HuH-7 (cell line): ENCODE measurements around the gene TRIM49C.
"Not testable (repeated sequence)": the region's sequence is repeated elsewhere in the genome, so short reads cannot be mapped to it uniquely, and the experiment has no call there.

Experiments
- DNase-seq: peaks from one replicate; pipeline ENCODE4 v3.0.0; 2011; ENCODE audit warnings: low spot score

Gene TRIM49C, protein sequence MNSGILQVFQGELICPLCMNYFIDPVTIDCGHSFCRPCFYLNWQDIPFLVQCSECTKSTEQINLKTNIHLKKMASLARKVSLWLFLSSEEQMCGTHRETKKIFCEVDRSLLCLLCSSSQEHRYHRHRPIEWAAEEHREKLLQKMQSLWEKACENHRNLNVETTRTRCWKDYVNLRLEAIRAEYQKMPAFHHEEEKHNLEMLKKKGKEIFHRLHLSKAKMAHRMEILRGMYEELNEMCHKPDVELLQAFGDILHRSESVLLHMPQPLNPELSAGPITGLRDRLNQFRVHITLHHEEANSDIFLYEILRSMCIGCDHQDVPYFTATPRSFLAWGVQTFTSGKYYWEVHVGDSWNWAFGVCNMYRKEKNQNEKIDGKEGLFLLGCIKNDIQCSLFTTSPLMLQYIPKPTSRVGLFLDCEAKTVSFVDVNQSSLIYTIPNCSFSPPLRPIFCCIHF

GRCh38 chr11:90030806-90031205 lies at the start of gene TRIM49C:
Gene TRIM49C, plus strand, starts transcription at chr11:90031106. Its CDS starts 4,106 bp downstream, at chr11:90035212.
- not testable (repeated sequence) for DNase-seq

DNA sequence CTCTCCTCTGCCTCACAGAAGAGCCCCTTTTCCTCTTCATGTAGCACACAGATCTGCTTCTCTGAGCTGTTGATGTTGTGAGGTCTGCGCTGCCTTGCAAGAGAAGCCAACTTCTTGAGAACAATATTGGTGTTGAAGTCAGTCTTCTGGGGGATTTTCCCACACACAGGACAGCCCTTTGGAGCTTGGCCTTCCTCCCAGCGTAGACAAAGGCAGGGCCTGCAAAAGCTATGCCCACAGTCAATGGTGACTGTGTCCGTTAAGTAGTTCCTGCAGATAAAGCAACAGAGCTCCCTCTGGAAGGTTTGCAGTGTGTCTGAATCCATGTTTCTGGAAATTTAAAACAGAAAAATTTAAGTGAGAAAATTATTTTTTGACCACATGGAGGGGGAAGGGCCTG lies 6.7 kb upstream of the TRIM49C start:
- DNase-seq = not testable (repeated sequence)

- DNase-seq = not testable (repeated sequence)
These were observed 20.8 kb downstream of the TRIM49C start for GRCh38 chr11:90051591-90052209.

DNA sequence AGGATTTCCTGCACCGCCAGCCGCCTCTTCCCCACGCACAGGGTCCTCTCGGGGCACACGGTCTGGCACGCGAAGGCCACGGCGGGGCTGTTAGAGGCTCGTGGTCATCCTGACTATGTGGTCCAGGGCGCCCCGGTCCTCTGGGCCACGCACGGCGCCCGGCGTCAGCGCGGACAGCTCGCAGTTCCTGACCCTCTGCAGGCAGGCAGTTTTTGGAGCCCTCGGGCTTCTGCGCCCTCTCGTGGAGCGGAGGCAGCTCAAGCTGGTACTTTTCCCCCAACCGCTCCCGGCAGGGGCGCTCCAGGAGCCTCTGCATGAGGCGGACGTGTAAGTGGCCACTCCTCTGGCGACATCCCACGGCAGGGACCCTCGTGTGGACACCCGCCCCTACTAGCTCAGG lies 21.4 kb downstream of the TRIM49C start:
- DNase-seq = not testable (repeated sequence)

DNA sequence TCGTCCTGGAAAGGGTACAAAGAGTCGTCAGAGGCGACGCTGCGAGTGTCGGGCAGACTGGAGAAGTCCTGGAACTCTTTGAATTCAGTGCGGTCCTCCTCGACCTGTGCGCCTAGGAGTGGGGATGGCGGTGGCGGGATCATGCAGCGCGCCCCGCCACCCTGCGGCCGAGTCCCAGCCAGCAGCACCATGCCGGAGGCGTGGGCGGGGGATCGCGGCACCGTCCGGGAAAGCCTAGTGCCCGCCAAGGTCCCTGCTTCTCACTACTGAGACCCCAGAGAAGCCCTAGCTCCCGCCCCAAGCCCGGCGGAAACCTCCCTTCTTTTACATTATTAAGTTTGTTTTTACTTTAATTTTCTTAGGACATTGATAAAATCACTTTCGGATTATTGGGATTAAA lies 22.6 kb downstream of the TRIM49C start:
- DNase-seq = not testable (repeated sequence)

DNA sequence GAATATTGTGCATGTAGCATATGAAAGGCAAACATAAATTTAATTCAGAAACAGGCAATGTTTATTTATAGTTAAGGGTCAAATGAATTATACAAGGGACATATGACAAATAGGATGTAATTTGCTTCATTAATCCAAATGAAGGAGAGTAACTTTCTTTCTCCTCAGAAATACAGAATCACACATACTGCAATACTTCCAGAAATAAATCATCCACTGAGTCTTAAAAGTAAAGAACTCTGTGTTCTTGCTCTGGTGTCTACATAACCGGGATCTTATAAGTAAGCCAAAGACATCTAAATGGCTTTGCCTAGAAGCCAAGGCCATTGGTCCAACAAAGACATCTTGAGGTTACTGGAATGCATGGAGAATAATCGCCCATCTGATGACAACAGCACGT lies 54.7 kb downstream of the TRIM49C start, which contains the start of gene UBTFL1:
Gene UBTFL1 (plus strand): TSS at position 301 of the 400 bp plus-strand sequence. CDS start 0 bp downstream, at position 301.
- not testable (repeated sequence) for DNase-seq

- not testable (repeated sequence) for DNase-seq
These were observed 57.8 kb downstream of the TRIM49C start for GRCh38 chr11:90088731-90089130.
